ENCODE results near the gene CUX1.

Gene CUX1

GRCh38 chr7:102096012-102096332 is 278.5 kb downstream of the CUX1 start:
- DNase-seq (ENCODE audit: low read depth in 2 of 2, low spot score in 1 of 2) = no peak

- no peak for DNase-seq (ENCODE audit: low read depth in 2 of 2, low spot score in 1 of 2)
Measured at GRCh38 chr7:102096706-102097427, 279.4 kb downstream of the CUX1 start.

- no peak for DNase-seq (ENCODE audit: low read depth in 2 of 2, low spot score in 1 of 2)
Measured at GRCh38 chr7:102097601-102098161, 280.3 kb downstream of the CUX1 start.

GRCh38 chr7:102098986-102099385 is 281.6 kb downstream of the CUX1 start:
- no peak for DNase-seq (ENCODE audit: low read depth in 2 of 2, low spot score in 1 of 2)

GRCh38 chr7:102099474-102099873 is 282.0 kb downstream of the CUX1 start:
- DNase-seq (ENCODE audit: low read depth in 2 of 2, low spot score in 1 of 2) = no peak

GRCh38 chr7:102101111-102101551 is 283.7 kb downstream of the CUX1 start:
- no peak for DNase-seq (ENCODE audit: low read depth in 2 of 2, low spot score in 1 of 2)

GRCh38 chr7:102101926-102102325 is 284.5 kb downstream of the CUX1 start:
- DNase-seq (ENCODE audit: low read depth in 2 of 2, low spot score in 1 of 2) = no peak

GRCh38 chr7:102103027-102103372 is 285.6 kb downstream of the CUX1 start:
- DNase-seq (ENCODE audit: low read depth in 2 of 2, low spot score in 1 of 2) = no peak

- DNase-seq (ENCODE audit: low read depth in 2 of 2, low spot score in 1 of 2) = no peak
Measured at GRCh38 chr7:102104245-102104644, 286.8 kb downstream of the CUX1 start.

GRCh38 chr7:102106625-102107024 is 289.2 kb downstream of the CUX1 start:
- DNase-seq (ENCODE audit: low read depth in 2 of 2, low spot score in 1 of 2) = no peak

GRCh38 chr7:102107474-102108104 is 290.2 kb downstream of the CUX1 start:
- no peak for DNase-seq (ENCODE audit: low read depth in 2 of 2, low spot score in 1 of 2)

GRCh38 chr7:102111061-102112041 is 293.9 kb downstream of the CUX1 start:
- no peak for DNase-seq (ENCODE audit: low read depth in 2 of 2, low spot score in 1 of 2)

GRCh38 chr7:102115181-102115580 is 297.8 kb downstream of the CUX1 start:
- no peak for DNase-seq (ENCODE audit: low read depth in 2 of 2, low spot score in 1 of 2)

GRCh38 chr7:102115931-102116330 is 298.5 kb downstream of the CUX1 start:
- no peak for DNase-seq (ENCODE audit: low read depth in 2 of 2, low spot score in 1 of 2)

GRCh38 chr7:102117743-102118142 is 300.3 kb downstream of the CUX1 start:
- DNase-seq (ENCODE audit: low read depth in 2 of 2, low spot score in 1 of 2) = no peak

- DNase-seq (ENCODE audit: low read depth in 2 of 2, low spot score in 1 of 2) = no peak
Measured at GRCh38 chr7:102119213-102119651, 301.8 kb downstream of the CUX1 start.

- no peak for DNase-seq (ENCODE audit: low read depth in 2 of 2, low spot score in 1 of 2)
Measured at GRCh38 chr7:102119925-102120324, 302.5 kb downstream of the CUX1 start.

- DNase-seq (ENCODE audit: low read depth in 2 of 2, low spot score in 1 of 2) = no peak
Measured at GRCh38 chr7:102120666-102121195, 303.3 kb downstream of the CUX1 start.

- DNase-seq (ENCODE audit: low read depth in 2 of 2, low spot score in 1 of 2) = no peak
Measured at GRCh38 chr7:102122026-102122425, 304.6 kb downstream of the CUX1 start.

- no peak for DNase-seq (ENCODE audit: low read depth in 2 of 2, low spot score in 1 of 2)
Measured at GRCh38 chr7:102125127-102125596, 307.7 kb downstream of the CUX1 start.

- DNase-seq (ENCODE audit: low read depth in 2 of 2, low spot score in 1 of 2) = no peak
Measured at GRCh38 chr7:102128303-102128702, 310.9 kb downstream of the CUX1 start.

Data from stimulated activated CD8-positive, alpha-beta memory T cell treated with anti-CD3 and anti-CD28 coated beads, Interleukin-4, amount 100 ng/mL, for 1 hour (primary cell).